ENCODE measurements around the gene CSF3R. TPM values are rescaled to one million over a fixed set of nuclear protein-coding genes. Genes with fewer than 3 reads are reported as not detected.

The CSF3R gene
- total RNA-seq, 1 experiment from 2014 or later = not detected

GRCh38 chr1:36450919-36451305, 31.8 kb downstream of the CSF3R start:
- Mint-ChIP-seq H3K4me3 (peak overlapping the region; percentile 68 to 81), H3K4me1 (peaks cover 10 to 15% of the 10 kb centered on the region in 2 experiments), H3K27me3 (ENCODE audit: low read depth) (peaks cover 1% of the 10 kb centered on the region; the same call in 1 of the 2 replicates), H3K36me3 (ENCODE audit: insufficient read depth in 1 of 3, low read depth in 3 of 3) (peaks cover 6 to 17% (median 13%) of the 10 kb centered on the region in 3 experiments; a peak in 5 of 7 replicates), H3K9me3 (no peaks in the 10 kb centered on the region; a peak in 1 of 5 replicates), H3K27ac (peak overlapping the region; percentile 85 to 96 (median 86); a peak in 5 of 7 replicates)
- no peak overlapping the region for H2BK12ac ChIP-seq (ENCODE audit: insufficient read length, low read depth, low read length)
- WGBS (ENCODE audit: extremely low coverage, insufficient read length, low lambda C conversion rate) = no CpG with 5 or more reads among the region's 18 CpGs
- no peak overlapping the region for H3T11ph ChIP-seq (ENCODE audit: low read length)
- no peak overlapping the region for H3K56ac ChIP-seq (ENCODE audit: insufficient read length, low read depth, low read length)
- no peak overlapping the region for H2BK15ac ChIP-seq (ENCODE audit: low read depth, low read length)
- DNase-seq = no peak
- H4K5ac ChIP-seq (ENCODE audit: insufficient read length, low read depth, low read length) = no peak overlapping the region
- no peak overlapping the region for H3K14ac ChIP-seq (ENCODE audit: insufficient read depth, low read length)
- no peaks in the 10 kb centered on the region for H3K79me1 ChIP-seq (ENCODE audit: insufficient read depth, low read depth, low read length, poor library complexity, severe bottlenecking)
- H3K27ac ChIP-seq (ENCODE audit: insufficient read length, low read depth, low read length) = no peak overlapping the region
- H3K23ac ChIP-seq (ENCODE audit: insufficient read length, low read depth, low read length) = no peak overlapping the region
- H3K23me2 ChIP-seq (ENCODE audit: insufficient read length, low read depth, low read length, poor library complexity, severe bottlenecking) = peaks cover 9% of the 10 kb centered on the region
- H3K9me3 ChIP-seq (ENCODE audit: control insufficient read depth, low read depth, low read length) = no peaks in the 10 kb centered on the region
- H2BK20ac ChIP-seq (ENCODE audit: low read depth, low read length, poor library complexity, severe bottlenecking) = no peak overlapping the region
- no peak overlapping the region for H4K91ac ChIP-seq (ENCODE audit: insufficient read length, low read depth, low read length)
- H2AK5ac ChIP-seq (ENCODE audit: insufficient read length, low read length) = no peak overlapping the region
- H3K4me2 ChIP-seq (ENCODE audit: insufficient read depth, insufficient read length, low read length) = peak overlapping the region; percentile 44
- no peak overlapping the region for H3K18ac ChIP-seq (ENCODE audit: insufficient read length, low read depth, low read length)
- no peak overlapping the region for H4K8ac ChIP-seq (replicated peaks; ENCODE audit: insufficient read length, low read depth, low read length)
- H3K79me2 ChIP-seq (ENCODE audit: insufficient read depth, low read length) = no peaks in the 10 kb centered on the region
- H2BK120ac ChIP-seq (ENCODE audit: low read depth, low read length, poor library complexity, severe bottlenecking) = no peak overlapping the region
- H3K9ac ChIP-seq (ENCODE audit: extremely low read depth, insufficient read length, low read length) = peak overlapping the region; percentile 40
- no peaks in the 10 kb centered on the region for H3K4me1 ChIP-seq (ENCODE audit: insufficient read depth, low read length)
- no peak overlapping the region for H3K4ac ChIP-seq (ENCODE audit: low read depth, low read length)
- no peak overlapping the region for H2BK5ac ChIP-seq (ENCODE audit: insufficient read length, low read length)
- TF ChIP-seq CTCF (conservative IDR thresholded peaks at IDR 0.05) = no peak
- no peaks in the 10 kb centered on the region for H4K20me1 ChIP-seq (ENCODE audit: control insufficient read depth, insufficient read depth, insufficient read length)
- no peaks in the 10 kb centered on the region for H3K27me3 ChIP-seq (ENCODE audit: insufficient read depth, low read length)
- no peak overlapping the region for H2AFZ ChIP-seq (ENCODE audit: low read length)

Data from H9 (cell line).